ENCODE results near the gene DNAJC17. TPM values are rescaled to one million over a fixed set of nuclear protein-coding genes. Genes with fewer than 3 reads are reported as not detected.

The DNAJC17 gene
- total RNA-seq, 1 experiment from 2014 or later, result 36.1 TPM

- no TSS peak for BruUV-seq (replicated peaks)
- H3K9ac ChIP-seq (ENCODE audit: low read length), result peak overlapping the region; percentile 22; the same call in 1 of the 2 replicates
These were observed 49.5 kb upstream of the DNAJC17 start for GRCh38 chr15:40856746-40857145.

More at GRCh38 chr15:40856746-40857145, 49.5 kb upstream of the DNAJC17 start:
- Histone ChIP-seq H3K4me1 (ENCODE audit: control insufficient read depth in 1 of 2, insufficient read depth in 2 of 2, low read length in 2 of 2) (peaks cover 11 to 20% of the 10 kb centered on the region in 2 experiments), H3K4me3 (replicated peaks in 1 of 2; ENCODE audit: low read depth in 1 of 2, low read length in 2 of 2) (no peak overlapping the region), H3K79me2 (ENCODE audit: insufficient read depth, low read length) (peaks cover 5% of the 10 kb centered on the region; the same call in 1 of the 2 replicates), H3K4me2 (ENCODE audit: low read length) (peak overlapping the region; percentile 15; the same call in 1 of the 2 replicates), H2AFZ (ENCODE audit: low read depth, low read length, poor library complexity, severe bottlenecking) (no peak overlapping the region), H3K9me2 (ENCODE audit: insufficient read depth) (no peaks in the 10 kb centered on the region), H3K27ac (ENCODE audit: low read depth, low read length) (peak overlapping the region; percentile 52), H3K27me3 (ENCODE audit: insufficient read depth, low read length) (no peaks in the 10 kb centered on the region), H3K36me3 (ENCODE audit: control insufficient read depth in 1 of 2, insufficient read depth in 2 of 2, low read length in 2 of 2) (peaks cover 16 to 21% of the 10 kb centered on the region in 2 experiments; a peak in 3 of 4 replicates), H3K9me3 (ENCODE audit: control insufficient read depth in 1 of 2, insufficient read depth in 1 of 2, low read depth in 1 of 2, low read length in 2 of 2) (no peaks in the 10 kb centered on the region), H4K20me1 (ENCODE audit: insufficient read depth) (no peaks in the 10 kb centered on the region)
- DNase-seq (ENCODE audit: low read depth, low spot score) (no peak), ATAC-seq (no peak)
- TF ChIP-seq REST (IDR thresholded peaks at IDR 0.05; ENCODE audit: low read depth), result no peak
- no peak for TF ChIP-seq CEBPB (IDR thresholded peaks at IDR 0.05; ENCODE audit: low read depth)
- TF ChIP-seq ATF3 (IDR thresholded peaks at IDR 0.05), result no peak
- no peak for TF ChIP-seq JUND (IDR thresholded peaks at IDR 0.05)
- no peak for TF ChIP-seq YY1 (IDR thresholded peaks at IDR 0.05; ENCODE audit: extremely low read depth, insufficient replicate concordance, low read depth, low read length)
- TF ChIP-seq SRF (IDR thresholded peaks at IDR 0.05; ENCODE audit: low read depth), result no peak
- TF ChIP-seq SIN3A (IDR thresholded peaks at IDR 0.05; ENCODE audit: low read depth), result no peak
- TF ChIP-seq ZBTB33 (IDR thresholded peaks at IDR 0.05; ENCODE audit: extremely low read depth, insufficient replicate concordance, low read length), result no peak
- TF ChIP-seq ZFX (IDR thresholded peaks at IDR 0.05), result no peak
- TF ChIP-seq POLR2AphosphoS5 (IDR thresholded peaks at IDR 0.05; ENCODE audit: low read depth, low read length), result no peak
- no peak for TF ChIP-seq CBX3 (IDR thresholded peaks at IDR 0.05; ENCODE audit: low read depth)
- no peak for TF ChIP-seq EZH2phosphoT487 (IDR thresholded peaks at IDR 0.05; ENCODE audit: borderline replicate concordance)
- no peak for TF ChIP-seq SP1 (IDR thresholded peaks at IDR 0.05; ENCODE audit: low read depth)
- TF ChIP-seq EGR1 (IDR thresholded peaks at IDR 0.05; ENCODE audit: low read depth), result no peak
- TF ChIP-seq POLR2A (IDR thresholded peaks at IDR 0.05; ENCODE audit: borderline replicate concordance, extremely low read depth, insufficient read depth, insufficient read length), result no peak
- TF ChIP-seq CTCF (IDR thresholded peaks at IDR 0.05 in 2 of 3, conservative IDR thresholded peaks at IDR 0.05 in 1 of 3; ENCODE audit: borderline replicate concordance in 1 of 3, insufficient read depth in 1 of 3, low read depth in 2 of 3, low read length in 2 of 3), result no peak
- TF ChIP-seq RAD21 (IDR thresholded peaks at IDR 0.05; ENCODE audit: low read depth), result no peak
- POLR2A ChIA-PET, result interaction anchor here (2.7 to 3.6 kb wide), 2 partner anchors 10 to 38 kb away, joined by 13 to 34 read pairs; partner anchors contain the start of gene VPS18
- intact Hi-C loops (cut with micrococcal nuclease), result loop anchor here (1.0 kb wide), 1 partner anchor 38 kb away; the partner anchor contains the start of gene VPS18
- CTCF ChIA-PET, result interaction anchor here (1.4 to 6.2 kb wide), 9 partner anchors 7 to 328 kb away, joined by 3 to 166 read pairs (median 49); partner anchors contain the start of genes RHOV, SPINT1 and VPS18
- RAD21 ChIA-PET (ENCODE audit: low non-redundant PET in 1 of 2, low total read pairs in 2 of 2, uncharacterized antibody in 2 of 2, unreplicated experiment in 2 of 2), result interaction anchor here (1.5 to 4.0 kb wide), 5 partner anchors 16 to 38 kb away, joined by 6 to 29 read pairs (median 21); partner anchors contain the start of genes VPS18 (in 2 of the 2) and RHOV (in 1 of the 2)

Data from HCT116 (cell line).